Colonic mucosa (tissue), 4 donors: ENCODE results near the gene HDAC4. TPM values are rescaled to one million over a fixed set of nuclear protein-coding genes. Genes with fewer than 3 reads are reported as not detected.

Experiments used
- DNase-seq: peaks from one replicate; pipeline ENCODE4 v3.0.0-alpha.2; 2020
- H3K27ac ChIP-seq: fragments of 200-600 bp; one replicate; pipeline ENCODE4 v1.8.0; 2021
- H3K27me3 ChIP-seq: fragments of 200-600 bp; one replicate; pipeline ENCODE4 v1.8.0; 2021
- H3K36me3 ChIP-seq: fragments of 200-600 bp; one replicate; pipeline ENCODE4 v1.8.0; 2021
- H3K4me1 ChIP-seq: fragments of 200-600 bp; one replicate; pipeline ENCODE4 v1.8.0; 2021; ENCODE audit warnings: mild to moderate bottlenecking
- H3K4me3 ChIP-seq: fragments of 200-600 bp; one replicate; pipeline ENCODE4 v1.8.0; 2021
- H3K9ac ChIP-seq, 2 donors: one replicate each; pipeline ENCODE4 v1.7.0; 2013; ENCODE audit warnings: control low read depth in 2 of 2, low read depth in 2 of 2, low read length in 2 of 2
- H3K9me3 ChIP-seq: fragments of 200-600 bp; one replicate; pipeline ENCODE4 v1.8.0; 2021
- intact Hi-C: fragments of 100-400 bp; cut with DNase I; formaldehyde crosslinking; loops from one replicate; pipeline ENCODE4 v1.14.1; 2022
- total RNA-seq, 2 donors: library from RNA; stranded (reverse); fragmentation: NEBNext Ultra II Directional in 1 of 2; extraction: Animal tissue kit (Norgen Biotek cat#: 25700) in 1 of 2; gene quantifications; one replicate each; pipeline ENCODE4 v1.2.1, GENCODE V29; 2021
- TF ChIP-seq, protein P1 (sequence below): fragments of 200-600 bp; IDR thresholded peaks from one replicate; pipeline ENCODE4 v1.8.0; 2022; ENCODE audit warnings: antibody characterized with exemption, mild to moderate bottlenecking
- donor health status: healthy.
- donor health status: DM: no; HTN: no; CAD: no.
- donor health status: DM: no; HTN: no; CAD: no.

Gene HDAC4
- total RNA-seq, 2 donors from 2014 or later: 35.3 to 46.8 TPM

DNA sequence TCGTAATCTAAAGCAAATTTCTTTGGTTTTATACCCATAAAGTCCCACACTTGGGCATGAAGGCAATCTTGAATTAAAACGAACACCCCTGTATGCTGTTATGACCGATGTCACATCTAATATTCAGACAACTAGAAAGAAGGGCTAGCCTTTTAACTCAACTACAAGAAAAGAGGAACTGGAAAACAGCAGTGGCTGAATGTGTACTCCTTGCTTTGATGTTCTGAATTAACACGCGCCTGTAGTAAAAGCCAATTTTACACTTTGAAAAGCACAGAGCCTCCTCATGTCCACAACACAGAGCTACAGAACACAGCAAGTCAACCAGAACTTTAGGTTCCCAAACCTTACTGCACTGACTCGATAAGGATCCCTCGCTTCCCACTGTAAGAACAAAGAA is 147.6 kb downstream of the HDAC4 start:
- intact Hi-C loops: loop anchor here (10.0 kb wide), 1 partner anchor 632 kb away; no protein-coding TSS in a partner anchor
- no peaks in the 10 kb centered on the region for H3K27me3 ChIP-seq
- no peak for DNase-seq
- no peak overlapping the region for H3K4me3 ChIP-seq
- H3K9me3 ChIP-seq: no peaks in the 10 kb centered on the region
- H3K36me3 ChIP-seq: no peaks in the 10 kb centered on the region
- H3K4me1 ChIP-seq: no peaks in the 10 kb centered on the region
- H3K27ac ChIP-seq: no peak overlapping the region
- H3K9ac ChIP-seq: no peak overlapping the region
- TF ChIP-seq, protein P1, sequence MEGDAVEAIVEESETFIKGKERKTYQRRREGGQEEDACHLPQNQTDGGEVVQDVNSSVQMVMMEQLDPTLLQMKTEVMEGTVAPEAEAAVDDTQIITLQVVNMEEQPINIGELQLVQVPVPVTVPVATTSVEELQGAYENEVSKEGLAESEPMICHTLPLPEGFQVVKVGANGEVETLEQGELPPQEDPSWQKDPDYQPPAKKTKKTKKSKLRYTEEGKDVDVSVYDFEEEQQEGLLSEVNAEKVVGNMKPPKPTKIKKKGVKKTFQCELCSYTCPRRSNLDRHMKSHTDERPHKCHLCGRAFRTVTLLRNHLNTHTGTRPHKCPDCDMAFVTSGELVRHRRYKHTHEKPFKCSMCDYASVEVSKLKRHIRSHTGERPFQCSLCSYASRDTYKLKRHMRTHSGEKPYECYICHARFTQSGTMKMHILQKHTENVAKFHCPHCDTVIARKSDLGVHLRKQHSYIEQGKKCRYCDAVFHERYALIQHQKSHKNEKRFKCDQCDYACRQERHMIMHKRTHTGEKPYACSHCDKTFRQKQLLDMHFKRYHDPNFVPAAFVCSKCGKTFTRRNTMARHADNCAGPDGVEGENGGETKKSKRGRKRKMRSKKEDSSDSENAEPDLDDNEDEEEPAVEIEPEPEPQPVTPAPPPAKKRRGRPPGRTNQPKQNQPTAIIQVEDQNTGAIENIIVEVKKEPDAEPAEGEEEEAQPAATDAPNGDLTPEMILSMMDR: no peak

DNA sequence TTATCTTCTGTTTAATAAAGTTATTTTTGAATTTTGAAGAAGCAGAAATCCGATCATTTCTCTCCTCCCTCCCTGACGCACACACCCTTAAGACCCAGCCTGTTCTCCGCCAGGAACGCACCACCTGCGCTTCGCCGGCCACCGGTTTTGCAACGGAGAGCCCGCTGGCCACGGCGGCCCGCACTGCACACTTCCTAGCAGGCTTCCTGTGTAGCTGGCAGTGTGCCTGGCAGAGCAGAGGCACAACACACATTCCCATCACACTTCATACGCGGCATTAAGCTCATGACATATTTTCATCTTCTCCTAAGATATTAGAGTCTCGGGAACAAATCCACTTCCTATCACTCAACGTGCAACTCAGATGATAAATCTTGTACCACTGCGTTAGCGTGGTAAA is 148.0 kb downstream of the HDAC4 start:
- intact Hi-C loops: loop anchor here (10.0 kb wide), 1 partner anchor 632 kb away; no protein-coding TSS in a partner anchor
- Histone ChIP-seq H3K27me3 (no peaks in the 10 kb centered on the region), H3K36me3 (no peaks in the 10 kb centered on the region), H3K4me1 (no peaks in the 10 kb centered on the region), H3K27ac (no peak overlapping the region), H3K9me3 (no peaks in the 10 kb centered on the region), H3K4me3 (no peak overlapping the region), H3K9ac (no peak overlapping the region)
- DNase-seq: no peak
- TF ChIP-seq, protein P1: no peak

DNA sequence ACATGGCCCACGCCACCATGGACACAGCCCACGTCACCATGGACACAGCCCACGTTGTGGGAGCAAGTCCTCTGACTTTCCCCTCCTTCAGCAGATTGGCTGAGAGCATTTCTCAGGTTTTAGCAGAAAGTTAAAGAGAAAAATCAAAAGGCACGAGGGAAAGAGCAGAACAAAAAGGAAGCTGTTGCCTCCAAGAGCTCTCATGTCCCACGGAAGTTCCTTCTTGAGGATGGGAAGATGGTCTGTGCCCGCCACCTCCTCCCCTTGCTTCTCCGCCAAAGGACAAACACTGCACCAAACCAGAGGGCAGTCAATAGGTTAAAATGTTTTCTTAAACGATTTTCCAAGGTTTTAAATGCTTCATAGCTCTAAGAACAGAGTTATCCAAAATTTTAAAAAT is 148.4 kb downstream of the HDAC4 start:
- H3K9ac ChIP-seq: no peak overlapping the region
- no peak for DNase-seq
- H3K4me3 ChIP-seq: no peak overlapping the region
- TF ChIP-seq, protein P1: no peak
- H3K27me3 ChIP-seq: no peaks in the 10 kb centered on the region
- no peaks in the 10 kb centered on the region for H3K9me3 ChIP-seq
- intact Hi-C loops: loop anchor here (10.0 kb wide), 1 partner anchor 632 kb away; no protein-coding TSS in a partner anchor
- no peaks in the 10 kb centered on the region for H3K4me1 ChIP-seq
- H3K36me3 ChIP-seq: no peaks in the 10 kb centered on the region
- no peak overlapping the region for H3K27ac ChIP-seq

DNA sequence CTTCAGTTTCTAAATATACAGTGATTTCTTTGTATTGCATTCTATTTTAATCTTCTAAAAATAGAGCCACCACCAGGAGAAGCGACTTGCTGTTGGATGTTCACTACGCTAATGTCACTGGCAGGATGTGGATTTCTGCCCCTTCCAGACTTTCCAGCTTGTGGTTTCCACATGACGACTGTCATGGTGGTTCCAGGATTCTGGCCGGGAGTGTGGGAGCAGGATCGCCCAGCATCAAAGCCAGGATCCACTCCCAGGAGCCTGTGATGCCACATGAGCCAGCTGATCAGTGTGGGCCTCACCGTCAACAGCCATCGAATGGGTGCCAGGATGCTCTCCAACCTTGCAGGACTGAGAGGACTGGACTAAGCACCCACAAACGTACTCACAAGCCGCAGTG is 148.8 kb downstream of the HDAC4 start:
- TF ChIP-seq, protein P1: no peak
- DNase-seq: no peak
- Histone ChIP-seq H3K4me3 (no peak overlapping the region), H3K36me3 (no peaks in the 10 kb centered on the region), H3K9ac (no peak overlapping the region), H3K9me3 (no peaks in the 10 kb centered on the region), H3K27ac (no peak overlapping the region), H3K4me1 (peaks cover 2% of the 10 kb centered on the region), H3K27me3 (no peaks in the 10 kb centered on the region)
- intact Hi-C loops: loop anchor here (10.0 kb wide), 1 partner anchor 633 kb away; no protein-coding TSS in a partner anchor

DNA sequence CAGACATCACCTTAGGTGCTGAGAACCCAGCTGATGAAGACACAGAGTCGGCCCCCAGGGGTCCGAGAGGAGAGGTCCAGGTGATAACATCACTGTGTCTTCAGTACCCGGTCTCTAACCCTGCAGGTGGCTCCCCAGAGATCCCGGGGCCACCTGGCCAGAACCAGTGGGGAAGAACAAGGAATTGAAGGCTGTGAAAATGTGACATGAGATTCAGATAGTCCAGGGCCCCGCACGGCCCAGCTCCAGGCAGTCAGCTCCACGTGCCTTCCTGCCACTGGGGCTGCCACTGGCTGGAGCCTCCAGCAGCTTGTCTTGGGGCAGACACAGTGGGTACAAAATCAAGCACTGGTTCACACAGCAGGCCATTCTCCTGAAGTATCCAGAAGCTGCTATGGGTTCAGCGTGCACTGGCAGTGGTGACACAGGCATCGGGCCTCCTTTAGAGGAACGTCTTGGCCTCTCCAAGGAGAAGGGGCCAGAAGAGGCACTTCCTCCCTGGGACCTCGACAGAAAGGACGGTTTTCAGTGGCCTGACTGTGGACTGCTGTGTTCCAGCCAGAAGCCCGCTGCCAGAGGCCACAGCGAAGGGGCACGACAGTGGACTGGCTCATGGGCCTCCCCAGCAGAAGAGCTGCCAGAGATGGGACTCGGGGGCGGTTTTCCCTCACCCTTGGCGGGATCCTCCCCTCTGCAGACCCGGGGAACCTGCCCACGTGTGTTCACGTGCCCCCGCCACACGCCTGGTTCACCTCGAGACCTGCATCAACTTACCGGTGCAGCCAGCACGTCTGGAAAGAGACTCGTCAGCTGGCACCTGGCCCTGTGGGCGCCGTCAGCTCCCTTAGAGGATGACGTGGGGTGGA is 150.4 kb downstream of the HDAC4 start:
- H3K36me3 ChIP-seq: no peaks in the 10 kb centered on the region
- peaks cover 10% of the 10 kb centered on the region for H3K4me1 ChIP-seq
- no peaks in the 10 kb centered on the region for H3K27me3 ChIP-seq
- no peaks in the 10 kb centered on the region for H3K9me3 ChIP-seq
- intact Hi-C loops: loop anchor here (10.0 kb wide), 1 partner anchor 634 kb away; no protein-coding TSS in a partner anchor
- no peak overlapping the region for H3K4me3 ChIP-seq
- TF ChIP-seq, protein P1: no peak
- DNase-seq: no peak
- H3K27ac ChIP-seq: peak overlapping the region; percentile 25
- H3K9ac ChIP-seq: no peak overlapping the region
